ENCODE data around the gene LDB2. TPM values are rescaled to one million over a fixed set of nuclear protein-coding genes. Genes with fewer than 3 reads are reported as not detected.

LDB2 gene
- total RNA-seq, 1 donor from 2014 or later: not detected

GRCh38 chr4:16671741-16672140, 226.7 kb downstream of the LDB2 start:
- Mint-ChIP-seq H3K4me1 (ENCODE audit: low read depth) (no peaks in the 10 kb centered on the region), H3K36me3 (ENCODE audit: insufficient read depth) (no peaks in the 10 kb centered on the region), H3K27ac (no peak overlapping the region), H3K4me3 (ENCODE audit: low read depth) (no peak overlapping the region), H3K9me3 (ENCODE audit: low read depth) (no peaks in the 10 kb centered on the region), H3K27me3 (peaks cover 10% of the 10 kb centered on the region)
- no peak for DNase-seq (ENCODE audit: low spot score, unreplicated experiment)
- no peak for TF ChIP-seq CTCF (IDR thresholded peaks at IDR 0.05; ENCODE audit: unreplicated experiment)

GRCh38 chr4:16670727-16671126, 227.7 kb downstream of the LDB2 start:
- no peak for TF ChIP-seq CTCF (IDR thresholded peaks at IDR 0.05; ENCODE audit: unreplicated experiment)
- no peak overlapping the region for H3K4me3 Mint-ChIP-seq (ENCODE audit: low read depth)
- DNase-seq (ENCODE audit: low spot score, unreplicated experiment): no peak
- H3K9me3 Mint-ChIP-seq (ENCODE audit: low read depth): no peaks in the 10 kb centered on the region
- no peak overlapping the region for H3K27ac Mint-ChIP-seq
- H3K36me3 Mint-ChIP-seq (ENCODE audit: insufficient read depth): no peaks in the 10 kb centered on the region
- H3K4me1 Mint-ChIP-seq (ENCODE audit: low read depth): no peaks in the 10 kb centered on the region
- H3K27me3 Mint-ChIP-seq: peaks cover 9% of the 10 kb centered on the region

- no peaks in the 10 kb centered on the region for H3K9me3 Mint-ChIP-seq (ENCODE audit: low read depth)
- no peak overlapping the region for H3K4me3 Mint-ChIP-seq (ENCODE audit: low read depth)
- H3K27me3 Mint-ChIP-seq: peaks cover 12% of the 10 kb centered on the region
- no peak overlapping the region for H3K27ac Mint-ChIP-seq
- no peaks in the 10 kb centered on the region for H3K36me3 Mint-ChIP-seq (ENCODE audit: insufficient read depth)
- no peak for TF ChIP-seq CTCF (IDR thresholded peaks at IDR 0.05; ENCODE audit: unreplicated experiment)
- DNase-seq (ENCODE audit: low spot score, unreplicated experiment): no peak
- no peaks in the 10 kb centered on the region for H3K4me1 Mint-ChIP-seq (ENCODE audit: low read depth)
Measured at GRCh38 chr4:16669036-16669435, 229.4 kb downstream of the LDB2 start.

GRCh38 chr4:16668488-16668887, 230.0 kb downstream of the LDB2 start:
- no peak overlapping the region for H3K27ac Mint-ChIP-seq
- no peak overlapping the region for H3K4me3 Mint-ChIP-seq (ENCODE audit: low read depth)
- H3K4me1 Mint-ChIP-seq (ENCODE audit: low read depth): no peaks in the 10 kb centered on the region
- peaks cover 3% of the 10 kb centered on the region for H3K9me3 Mint-ChIP-seq (ENCODE audit: low read depth)
- DNase-seq (ENCODE audit: low spot score, unreplicated experiment): no peak
- peaks cover 12% of the 10 kb centered on the region for H3K27me3 Mint-ChIP-seq
- TF ChIP-seq CTCF (IDR thresholded peaks at IDR 0.05; ENCODE audit: unreplicated experiment): no peak
- H3K36me3 Mint-ChIP-seq (ENCODE audit: insufficient read depth): no peaks in the 10 kb centered on the region

- H3K9me3 Mint-ChIP-seq (ENCODE audit: low read depth): peaks cover 3% of the 10 kb centered on the region
- H3K27me3 Mint-ChIP-seq: peaks cover 9% of the 10 kb centered on the region
- H3K4me3 Mint-ChIP-seq (ENCODE audit: low read depth): no peak overlapping the region
- no peaks in the 10 kb centered on the region for H3K36me3 Mint-ChIP-seq (ENCODE audit: insufficient read depth)
- H3K4me1 Mint-ChIP-seq (ENCODE audit: low read depth): no peaks in the 10 kb centered on the region
- no peak for TF ChIP-seq CTCF (IDR thresholded peaks at IDR 0.05; ENCODE audit: unreplicated experiment)
- H3K27ac Mint-ChIP-seq: no peak overlapping the region
- no peak for DNase-seq (ENCODE audit: low spot score, unreplicated experiment)
Measured at GRCh38 chr4:16667464-16667863, 231.0 kb downstream of the LDB2 start.

Measured in progenitor cell of endocrine pancreas (in vitro differentiated cells).